Caco-2 (cell line): Measurements from ENCODE around the gene CNPY4. TPM values are rescaled to one million over a fixed set of nuclear protein-coding genes. Genes with fewer than 3 reads are reported as not detected.
A peak's percentile ranks its signal among the peaks of the same experiment; 100 is the strongest.

Experiments used
- BruUV-seq: library from RNA; stranded (reverse); fragments of 400-500 nt; replicated peaks from 2 replicates; lab custom pipeline; 2021; lab: Mats Ljungman, UMichigan
- CTCF ChIA-PET: fragments of 300-600 bp; sonication (Branson Sonifier 250); formaldehyde crosslinking; loops from one replicate; lab custom pipeline; 2022; ENCODE audit warnings: antibody characterized with exemption; lab: Charles Lee
- POLR2A ChIA-PET: fragments of 300-600 bp; sonication (Branson Sonifier 250); formaldehyde crosslinking; loops from one replicate; lab custom pipeline; 2022; ENCODE audit warnings: antibody characterized with exemption; lab: Charles Lee
- DNase-seq, 2 experiments: peaks; one replicate each; pipeline versions ENCODE4 v3.0.0 to v3.0.0-alpha.2; 2020 to 2022
- H3K27me3 ChIP-seq: replicated peaks from 2 replicates; pipeline ENCODE4 v1.6.0; 2011; ENCODE audit warnings: low read length; ENCODE audit not compliant: control insufficient read depth, insufficient read depth
- H3K36me3 ChIP-seq: 2 replicates; pipeline ENCODE4 v1.5.1; 2011; ENCODE audit warnings: low read length; ENCODE audit not compliant: control insufficient read depth, insufficient read depth
- H3K4me1 ChIP-seq: fragments of 250-450 bp; sonication (Bioruptor Pico); 2 replicates; pipeline ENCODE4 v1.5.1; 2020; ENCODE audit warnings: mild to moderate bottlenecking
- H3K4me3 ChIP-seq: 2 replicates; pipeline ENCODE4 v1.5.1; 2011; ENCODE audit warnings: low read depth, mild to moderate bottlenecking, control low read depth, low read length
- H3K9me3 ChIP-seq: fragments of 250-450 bp; sonication (Bioruptor Pico); 2 replicates; pipeline ENCODE4 v1.5.1; 2020; ENCODE audit warnings: mild to moderate bottlenecking, moderate library complexity
- H3K27ac Mint-ChIP-seq: one replicate; pipeline ENCODE4 v1.8.0; 2022; ENCODE audit warnings: mixed read lengths; ENCODE audit not compliant: unreplicated experiment
- H3K27me3 Mint-ChIP-seq: one replicate; pipeline ENCODE4 v1.8.0; 2022; ENCODE audit warnings: mixed read lengths; ENCODE audit not compliant: insufficient read depth, unreplicated experiment
- H3K36me3 Mint-ChIP-seq: one replicate; pipeline ENCODE4 v1.8.0; 2022; ENCODE audit warnings: mild to moderate bottlenecking, mixed read lengths; ENCODE audit not compliant: insufficient read depth, unreplicated experiment
- H3K4me1 Mint-ChIP-seq: one replicate; pipeline ENCODE4 v1.8.0; 2022; ENCODE audit warnings: low read depth, mixed read lengths; ENCODE audit not compliant: unreplicated experiment
- H3K4me3 Mint-ChIP-seq: one replicate; pipeline ENCODE4 v1.8.0; 2022; ENCODE audit warnings: mild to moderate bottlenecking, moderate library complexity, mixed read lengths; ENCODE audit not compliant: unreplicated experiment
- H3K9me3 Mint-ChIP-seq: one replicate; pipeline ENCODE4 v1.8.0; 2022; ENCODE audit warnings: mixed read lengths; ENCODE audit not compliant: unreplicated experiment
- CTCF ChIP-seq, 2 experiments: fragments of 200-600 bp in 1 of 2; IDR thresholded peaks; 1 replicate in 1 of 2; 2 replicates in 1 of 2; pipeline versions ENCODE4 v1.5.1 to v1.8.0; 2011 to 2022; ENCODE audit warnings: antibody characterized with exemption in 1 of 2, control low read depth in 1 of 2, inconsistent platforms in 1 of 2, low read depth in 1 of 2, low read length in 1 of 2, mild to moderate bottlenecking in 1 of 2, moderate library complexity in 1 of 2; ENCODE audit not compliant: insufficient read depth in 1 of 2, severe bottlenecking in 1 of 2, unreplicated experiment in 1 of 2
- intact Hi-C: fragments of 100-400 bp; cut with micrococcal nuclease; formaldehyde crosslinking; loops from one replicate; pipeline ENCODE4 v1.10.0; 2022; ENCODE audit not compliant: unreplicated experiment
- total RNA-seq: library from RNA; stranded (reverse); gene quantifications from 2 replicates; pipeline ENCODE4 v1.2.3, GENCODE V29; 2022

CNPY4 gene
- total RNA-seq, 1 experiment from 2014 or later: 10.1 TPM

- ChIA-PET POLR2A (no interaction called here), CTCF (no interaction called here)
- Histone ChIP-seq H3K36me3 (no peaks in the 10 kb centered on the region), H3K27me3 (no peaks in the 10 kb centered on the region), H3K4me1 (peaks cover 11% of the 10 kb centered on the region; the same call in 1 of the 2 replicates), H3K4me3 (no peak overlapping the region), H3K9me3 (no peaks in the 10 kb centered on the region)
- H3K36me3 Mint-ChIP-seq: peaks cover 42% of the 10 kb centered on the region
- peaks cover 16% of the 10 kb centered on the region for H3K4me1 Mint-ChIP-seq
- H3K9me3 Mint-ChIP-seq: no peaks in the 10 kb centered on the region
- intact Hi-C loops: no loop called here
- no peak for TF ChIP-seq CTCF (IDR thresholded peaks at IDR 0.05; ENCODE audit: insufficient read depth in 1 of 2, low read depth in 1 of 2, low read length in 1 of 2, severe bottlenecking in 1 of 2, unreplicated experiment in 1 of 2)
- H3K4me3 Mint-ChIP-seq: no peak overlapping the region
- BruUV-seq: no TSS peak
- no peaks in the 10 kb centered on the region for H3K27me3 Mint-ChIP-seq
- H3K27ac Mint-ChIP-seq: no peak overlapping the region
- no peak for DNase-seq
Measured at GRCh38 chr7:100085515-100085914, 33.9 kb upstream of the CNPY4 start.

GRCh38 chr7:100087055-100087750, 32.2 kb upstream of the CNPY4 start:
- no peaks in the 10 kb centered on the region for H3K9me3 Mint-ChIP-seq
- H3K4me1 ChIP-seq: peaks cover 11% of the 10 kb centered on the region; the same call in 1 of the 2 replicates
- H3K36me3 ChIP-seq: peaks cover 2% of the 10 kb centered on the region; the same call in 1 of the 2 replicates
- H3K4me3 ChIP-seq: no peak overlapping the region
- no peaks in the 10 kb centered on the region for H3K27me3 ChIP-seq
- no TSS peak for BruUV-seq
- H3K9me3 ChIP-seq: no peaks in the 10 kb centered on the region
- ChIA-PET CTCF (no interaction called here), POLR2A (interaction anchor here (0.6 kb wide), 1 partner anchor 72 kb away, joined by 3 read pairs; no protein-coding TSS in a partner anchor)
- H3K4me1 Mint-ChIP-seq: peaks cover 16% of the 10 kb centered on the region
- H3K36me3 Mint-ChIP-seq: peaks cover 42% of the 10 kb centered on the region
- H3K4me3 Mint-ChIP-seq: peak overlapping the region; percentile 50
- TF ChIP-seq CTCF (IDR thresholded peaks at IDR 0.05; ENCODE audit: insufficient read depth in 1 of 2, low read depth in 1 of 2, low read length in 1 of 2, severe bottlenecking in 1 of 2, unreplicated experiment in 1 of 2): no peak
- H3K27ac Mint-ChIP-seq: no peak overlapping the region
- H3K27me3 Mint-ChIP-seq: no peaks in the 10 kb centered on the region
- DNase-seq: no peak
- intact Hi-C loops: no loop called here

GRCh38 chr7:100088095-100088620, 31.3 kb upstream of the CNPY4 start:
- peaks cover 45% of the 10 kb centered on the region for H3K36me3 Mint-ChIP-seq
- 0 out of 2 replicates have a peak, but pooled peaks cover 7% of the 10 kb centered on the region for H3K4me1 ChIP-seq
- no peaks in the 10 kb centered on the region for H3K27me3 ChIP-seq
- no peaks in the 10 kb centered on the region for H3K27me3 Mint-ChIP-seq
- H3K4me3 Mint-ChIP-seq: peak overlapping the region; percentile 88
- DNase-seq: no peak
- CTCF ChIA-PET: interaction anchor here (0.6 kb wide), 1 partner anchor 109 kb away, joined by 4 read pairs; no protein-coding TSS in a partner anchor
- H3K4me1 Mint-ChIP-seq: peaks cover 9% of the 10 kb centered on the region
- H3K36me3 ChIP-seq: peaks cover 2% of the 10 kb centered on the region; the same call in 1 of the 2 replicates
- no peaks in the 10 kb centered on the region for H3K9me3 Mint-ChIP-seq
- H3K4me3 ChIP-seq: peak overlapping the region; percentile 76
- peak overlapping the region; percentile 71 for H3K27ac Mint-ChIP-seq
- POLR2A ChIA-PET: interaction anchor here (0.6 kb wide), 1 partner anchor 73 kb away, joined by 3 read pairs; no protein-coding TSS in a partner anchor
- no peaks in the 10 kb centered on the region for H3K9me3 ChIP-seq
- intact Hi-C loops: loop anchor here (1.0 kb wide), 1 partner anchor 12 kb away; no protein-coding TSS in a partner anchor
- BruUV-seq: TSS peak; percentile 18
- no peak for TF ChIP-seq CTCF (IDR thresholded peaks at IDR 0.05; ENCODE audit: insufficient read depth in 1 of 2, low read depth in 1 of 2, low read length in 1 of 2, severe bottlenecking in 1 of 2, unreplicated experiment in 1 of 2)
